Kidney tubule cell (primary cell): ENCODE measurements around the gene RB1.
"Not testable (repeated sequence)": the region's sequence is repeated elsewhere in the genome, so short reads cannot be mapped to it uniquely, and the experiment has no call there.

Source experiments
- DNase-seq: peaks from one replicate; pipeline ENCODE4 v3.0.0-alpha.2; 2018; ENCODE audit warnings: low spot score

The RB1 gene

GRCh38 chr13:48297131-48297786 lies 6.3 kb upstream of the RB1 start:
- no peak for DNase-seq

- DNase-seq, result no peak
Observed at GRCh38 chr13:48299591-48299990, 4.0 kb upstream of the RB1 start.

DNA sequence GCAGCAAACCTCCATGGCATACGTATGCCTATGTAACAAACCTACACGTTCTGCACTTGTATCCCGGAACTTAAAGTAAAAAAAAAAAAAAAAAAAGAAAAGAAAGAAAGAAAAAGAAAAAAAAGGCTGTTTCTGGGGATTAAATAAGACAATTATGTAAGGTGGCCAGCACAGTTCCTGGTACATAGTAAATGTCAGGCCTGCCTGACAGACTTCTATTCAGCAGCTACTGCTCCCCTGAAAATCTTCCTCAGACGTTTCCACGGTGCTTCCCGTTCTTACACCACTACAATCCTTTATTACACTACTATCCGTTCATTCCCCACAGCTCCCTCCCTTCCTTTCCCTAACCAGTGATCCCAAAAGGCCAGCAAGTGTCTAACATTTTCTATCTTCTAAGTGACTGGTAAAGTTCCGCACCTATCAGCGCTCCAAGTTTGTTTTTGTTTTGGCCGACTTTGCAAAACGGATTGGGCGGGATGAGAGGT lies 636 bp upstream of the RB1 start:
- DNase-seq, result no peak

GRCh38 chr13:48304143-48304876 lies 759 bp downstream of the RB1 start:
- DNase-seq, result peak; percentile 43

DNA sequence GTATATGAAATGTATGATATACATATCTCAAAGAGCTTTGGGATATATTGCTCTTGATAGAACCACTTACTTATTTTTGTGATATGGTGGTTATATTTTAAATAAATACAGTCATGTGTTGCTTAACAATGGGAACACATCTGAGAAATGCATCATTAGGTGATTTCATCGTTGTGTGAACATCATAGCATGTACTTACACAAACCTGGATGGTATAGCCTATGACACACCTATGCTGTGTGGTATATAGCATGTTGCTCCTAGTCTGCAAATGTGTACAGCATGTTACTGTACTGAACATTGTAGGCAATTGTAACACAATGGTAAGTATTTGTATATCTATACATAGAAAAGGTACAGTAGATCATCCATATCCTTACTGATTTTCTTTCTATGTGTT lies 7.7 kb downstream of the RB1 start:
- DNase-seq, result no peak

- no peak for DNase-seq
Observed at GRCh38 chr13:48315969-48316650, 12.6 kb downstream of the RB1 start.

DNA sequence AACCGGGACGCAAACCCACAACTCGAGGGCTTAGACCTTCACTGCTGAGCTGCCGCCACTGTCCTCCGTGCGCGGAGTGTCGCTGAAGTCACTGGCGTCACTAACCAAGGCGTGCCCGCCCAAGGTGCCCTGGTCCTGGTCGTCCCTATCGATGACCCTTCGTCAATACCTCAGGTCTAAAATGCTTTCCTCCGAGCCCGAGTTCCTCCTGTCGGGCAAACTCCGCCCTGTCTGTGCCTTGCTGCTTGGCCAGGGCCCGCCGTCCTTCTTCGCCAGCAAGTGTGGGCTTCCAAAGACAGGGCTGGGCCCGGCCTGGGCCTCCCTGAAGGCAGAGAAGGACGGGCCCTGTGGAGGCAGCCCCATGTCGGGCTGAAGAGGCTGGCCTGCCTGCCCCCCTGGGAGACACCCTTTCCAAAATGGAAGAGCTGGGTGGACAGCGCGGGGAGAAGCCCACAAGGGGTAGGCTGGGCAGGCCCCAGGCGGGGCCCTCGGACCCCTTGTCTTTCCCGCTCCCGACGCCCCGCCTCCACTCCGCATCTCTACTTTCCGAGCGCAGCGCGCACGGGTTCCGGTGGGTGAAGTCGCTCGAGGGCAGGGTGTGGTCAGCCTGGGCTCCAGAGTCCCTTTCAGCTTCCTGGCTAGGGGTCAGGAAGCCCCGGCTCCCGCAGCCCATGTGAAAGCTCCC lies 13.4 kb downstream of the RB1 start:
- DNase-seq, result no peak

- peak; percentile 23 for DNase-seq
Observed at GRCh38 chr13:48317511-48318376, 14.2 kb downstream of the RB1 start.

- DNase-seq, result no peak
Observed at GRCh38 chr13:48318377-48318811, 14.8 kb downstream of the RB1 start.

DNA sequence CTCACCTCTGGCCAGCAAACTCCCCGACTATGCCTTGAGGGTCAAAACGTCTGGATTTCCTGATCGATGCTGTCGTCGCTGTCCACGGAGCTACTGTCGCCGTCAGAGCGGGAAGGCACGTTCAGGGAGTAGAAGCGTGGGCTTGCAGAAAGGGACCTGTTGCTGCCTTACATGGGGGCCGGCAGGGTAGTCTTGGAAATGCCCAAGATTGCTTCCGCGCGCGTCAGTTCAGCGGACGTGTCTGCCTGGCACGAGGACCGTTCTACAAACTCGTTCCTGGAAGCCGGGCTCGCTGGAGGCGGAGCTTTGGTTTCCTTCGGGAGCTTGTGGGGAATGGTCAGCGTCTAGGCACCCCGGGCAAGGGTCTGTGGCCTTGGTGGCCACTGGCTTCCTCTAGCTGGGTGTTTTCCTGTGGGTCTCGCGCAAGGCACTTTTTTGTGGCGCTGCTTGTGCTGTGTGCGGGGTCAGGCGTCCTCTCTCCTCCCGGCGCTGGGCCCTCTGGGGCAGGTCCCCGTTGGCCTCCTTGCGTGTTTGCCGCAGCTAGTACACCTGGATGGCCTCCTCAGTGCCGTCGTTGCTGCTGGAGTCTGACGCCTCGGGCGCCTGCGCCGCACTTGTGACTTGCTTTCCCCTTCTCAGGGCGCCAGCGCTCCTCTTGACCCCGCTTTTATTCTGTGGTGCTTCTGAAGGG lies 15.4 kb downstream of the RB1 start:
- no peak for DNase-seq

- DNase-seq, result no peak
Observed at GRCh38 chr13:48319531-48320398, 16.2 kb downstream of the RB1 start.

GRCh38 chr13:48320399-48320790 lies 16.8 kb downstream of the RB1 start:
- DNase-seq, result no peak

DNA sequence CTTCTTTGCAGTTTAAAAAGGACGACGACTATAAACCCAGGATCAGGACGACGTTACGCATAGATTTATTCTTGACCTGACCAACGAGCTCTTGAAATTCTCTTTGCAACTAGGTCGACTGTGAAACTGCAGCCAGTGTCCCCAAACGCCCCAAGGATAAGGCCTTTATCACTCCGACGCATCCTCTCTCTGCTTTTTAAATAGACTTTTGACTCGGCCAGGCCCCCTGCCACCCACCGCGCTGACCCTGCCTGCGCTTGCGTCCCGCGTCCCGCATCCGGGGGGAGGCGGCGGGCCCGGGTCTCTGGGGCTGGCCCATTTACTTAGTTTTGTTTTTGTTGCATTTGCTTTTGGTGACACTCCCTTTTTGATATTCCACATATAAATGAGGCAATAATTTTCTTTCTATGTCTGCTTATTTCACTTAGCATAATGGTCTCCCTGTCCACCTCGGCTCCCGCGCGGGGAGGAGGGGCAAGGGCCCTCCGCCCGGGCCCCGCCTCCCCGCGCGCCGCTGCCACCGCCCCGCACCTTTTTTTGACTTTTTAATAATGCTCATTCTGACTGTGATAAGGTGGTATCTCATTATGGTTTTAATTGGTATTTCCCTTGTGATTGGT lies 17.4 kb downstream of the RB1 start:
- no peak for DNase-seq

DNA sequence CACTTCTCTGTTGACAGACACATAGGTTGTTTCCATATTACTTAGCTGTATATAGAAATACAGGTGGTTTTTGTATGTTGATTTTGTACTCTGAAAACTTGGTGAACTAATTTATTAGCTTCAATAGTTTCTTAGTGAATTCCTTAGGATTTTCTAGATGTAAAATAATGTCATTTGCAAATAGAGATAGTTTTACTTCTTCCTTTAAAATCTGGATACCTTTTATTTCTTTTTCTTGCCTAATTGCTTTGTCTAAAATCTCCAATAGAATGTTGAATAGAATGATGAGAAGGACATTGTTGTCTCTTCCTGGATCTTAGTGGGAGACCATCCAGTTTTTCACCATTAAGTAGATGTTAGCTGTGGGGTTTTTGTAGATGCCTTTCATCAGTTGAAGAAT lies 18.7 kb downstream of the RB1 start:
- DNase-seq, result no peak

- DNase-seq, result peak; percentile 46
Observed at GRCh38 chr13:48333976-48334375, 30.4 kb downstream of the RB1 start.

DNA sequence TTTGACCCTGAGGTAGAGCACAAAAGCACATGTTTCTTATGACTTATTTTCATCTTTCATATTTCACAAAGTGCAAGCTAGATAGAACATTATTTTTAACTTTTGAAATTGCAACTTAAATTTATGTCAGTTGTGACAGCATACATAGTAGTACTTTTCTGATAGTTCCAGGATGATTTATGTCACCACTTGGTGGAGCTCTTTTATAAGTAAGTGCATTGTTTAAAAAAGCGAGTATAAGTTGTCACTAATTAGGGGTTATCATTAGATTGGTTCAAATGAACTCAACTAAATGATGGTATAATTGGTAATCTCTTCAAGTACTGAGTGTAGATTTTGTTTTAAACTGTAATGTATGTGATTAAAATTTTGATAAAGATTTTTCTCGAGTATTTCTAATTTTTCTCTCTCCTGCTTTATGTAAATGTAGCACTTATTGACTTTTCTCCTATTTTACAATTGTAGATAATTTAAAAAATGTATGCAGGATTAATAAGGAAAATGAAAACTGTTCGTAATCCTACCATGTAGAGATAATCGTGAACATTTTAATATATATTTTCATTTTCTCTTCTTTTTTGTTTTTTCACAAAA lies 31.1 kb downstream of the RB1 start:
- peak; percentile 34 for DNase-seq

DNA sequence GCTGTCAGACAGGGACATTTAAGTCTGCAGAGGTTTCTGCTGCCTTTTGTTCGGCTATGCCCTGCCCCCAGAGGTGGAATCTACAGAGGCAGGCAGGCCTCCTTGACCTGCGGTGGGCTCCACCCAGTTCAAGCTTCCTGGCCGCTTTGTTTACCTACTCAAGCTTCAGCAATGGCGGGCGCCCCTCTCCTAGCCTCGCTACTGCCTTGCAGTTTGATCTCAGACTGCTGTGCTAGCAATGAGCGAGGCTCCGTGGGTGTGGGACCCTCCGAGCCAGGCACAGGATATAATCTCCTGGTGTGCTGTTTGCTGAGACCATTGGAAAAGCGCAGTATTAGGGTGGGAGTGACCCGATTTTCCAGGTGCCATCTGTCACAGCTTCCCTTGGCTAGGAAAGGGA lies 35.6 kb downstream of the RB1 start:
- DNase-seq, result not testable (repeated sequence)

DNA sequence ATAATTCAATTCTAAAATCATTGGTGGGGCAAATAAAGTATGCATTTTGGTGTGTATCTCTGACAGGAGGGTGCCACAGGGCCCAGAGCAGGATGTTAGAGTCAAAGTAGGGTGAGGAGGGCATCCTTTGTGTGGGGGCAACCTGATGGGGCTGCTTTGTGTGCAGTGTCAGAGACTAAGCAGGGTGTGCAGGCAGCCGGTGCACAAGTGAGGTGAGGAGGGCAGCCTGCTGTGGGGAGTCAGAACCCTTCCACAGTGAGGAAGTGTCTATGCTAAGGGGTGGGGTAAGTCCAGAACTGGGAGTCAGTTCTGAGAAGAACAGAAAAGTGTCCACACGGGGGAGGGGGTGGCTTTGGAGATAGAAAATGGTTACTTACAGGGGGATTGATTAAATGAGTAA lies 40.7 kb downstream of the RB1 start:
- no peak for DNase-seq

DNA sequence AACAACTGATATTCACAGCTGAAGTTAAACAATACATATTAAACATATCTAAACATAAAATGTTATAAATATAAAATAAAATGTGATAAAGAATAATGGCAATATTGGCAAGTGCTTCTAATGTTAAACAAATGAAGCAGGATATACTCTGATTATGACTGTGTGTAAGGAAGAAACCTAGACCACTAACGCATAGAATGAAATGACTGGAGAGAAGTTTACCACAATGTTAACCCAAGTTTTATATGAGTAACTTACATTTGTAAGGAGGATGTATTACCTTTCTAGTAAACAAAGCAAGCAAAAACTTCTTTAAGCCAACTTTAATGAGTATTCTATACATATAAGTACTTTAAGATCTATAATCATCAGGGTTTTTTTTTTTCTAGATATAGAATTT lies 43.0 kb downstream of the RB1 start:
- no peak for DNase-seq
